WTC11 (cell line): ENCODE data around the gene PHLPP1. TPM values are rescaled to one million over a fixed set of nuclear protein-coding genes. Genes with fewer than 3 reads are reported as not detected.

ENCODE experiments used
- ATAC-seq: fragments of 200-7000 bp; cut with Tn5 transposase; 2 replicates; pipeline ENCODE4 v1.10.0; 2021; ENCODE audit warnings: mild to moderate bottlenecking, moderate library complexity
- CTCF ChIA-PET: fragments of 300-600 bp; sonication (Branson Sonifier 250); formaldehyde crosslinking; loops from one replicate; lab custom pipeline; 2021; ENCODE audit warnings: antibody characterized with exemption; lab: Charles Lee
- POLR2A ChIA-PET: fragments of 350-600 bp; sonication (Branson Sonifier 250); formaldehyde crosslinking; loops from one replicate; lab custom pipeline; 2021; ENCODE audit warnings: antibody characterized with exemption; lab: Charles Lee
- DNase-seq: peaks from one replicate; pipeline ENCODE4 v3.0.0; 2021; ENCODE audit warnings: low spot score
- H3K27ac Mint-ChIP-seq: 2 replicates; pipeline ENCODE4 v1.8.0; 2021; ENCODE audit warnings: mixed read lengths
- H3K27me3 Mint-ChIP-seq: 2 replicates; pipeline ENCODE4 v1.8.0; 2021; ENCODE audit warnings: low read depth, mild to moderate bottlenecking, moderate library complexity, mixed read lengths
- H3K36me3 Mint-ChIP-seq: 2 replicates; pipeline ENCODE4 v1.8.0; 2021; ENCODE audit warnings: mixed read lengths
- H3K4me1 Mint-ChIP-seq: 2 replicates; pipeline ENCODE4 v1.8.0; 2022; ENCODE audit warnings: mixed read lengths
- H3K4me3 Mint-ChIP-seq: 2 replicates; pipeline ENCODE4 v1.8.0; 2021; ENCODE audit warnings: mild to moderate bottlenecking, moderate library complexity, mixed read lengths
- H3K9me3 Mint-ChIP-seq: 2 replicates; pipeline ENCODE4 v1.8.0; 2021; ENCODE audit warnings: mixed read lengths
- CBFB ChIP-seq: sonication (generic); formaldehyde crosslinking; IDR thresholded peaks from 2 replicates; pipeline ENCODE4 v1.8.1; 2022; ENCODE audit warnings: mild to moderate bottlenecking, low read depth, missing genetic modification reagents
- CREB1 ChIP-seq: sonication (generic); formaldehyde crosslinking; IDR thresholded peaks from 2 replicates; pipeline ENCODE4 v1.8.0; 2023; ENCODE audit warnings: mild to moderate bottlenecking, missing genetic modification reagents
- ELF4 ChIP-seq: sonication (generic); formaldehyde crosslinking; IDR thresholded peaks from 2 replicates; pipeline ENCODE4 v1.8.1; 2022; ENCODE audit warnings: low read depth, mild to moderate bottlenecking, moderate library complexity, missing genetic modification reagents
- FOXK1 ChIP-seq: sonication (generic); formaldehyde crosslinking; IDR thresholded peaks from 2 replicates; pipeline ENCODE4 v1.8.0; 2022; ENCODE audit warnings: mild to moderate bottlenecking, moderate library complexity, missing genetic modification reagents
- IRF2 ChIP-seq: sonication (generic); formaldehyde crosslinking; IDR thresholded peaks from 2 replicates; pipeline ENCODE4 v1.8.0; 2022; ENCODE audit warnings: low read depth, missing genetic modification reagents, borderline replicate concordance
- MXD4 ChIP-seq: fragments of 250-450 bp; sonication (Bioruptor Pico); IDR thresholded peaks from 2 replicates; pipeline ENCODE4 v1.8.0; 2021; ENCODE audit warnings: mild to moderate bottlenecking, moderate library complexity, borderline replicate concordance
- MYBL2 ChIP-seq: sonication (generic); formaldehyde crosslinking; IDR thresholded peaks from 2 replicates; pipeline ENCODE4 v1.8.1; 2023; ENCODE audit warnings: mild to moderate bottlenecking, moderate library complexity, missing genetic modification reagents
- RELA ChIP-seq: sonication (generic); formaldehyde crosslinking; IDR thresholded peaks from 2 replicates; pipeline ENCODE4 v1.8.1; 2022; ENCODE audit warnings: missing genetic modification reagents, mild to moderate bottlenecking, borderline replicate concordance
- TEAD1 ChIP-seq: sonication (generic); formaldehyde crosslinking; IDR thresholded peaks from 2 replicates; pipeline ENCODE4 v1.8.0; 2022; ENCODE audit warnings: mild to moderate bottlenecking, missing genetic modification reagents
- TP53 ChIP-seq: sonication (generic); formaldehyde crosslinking; IDR thresholded peaks from 2 replicates; pipeline ENCODE4 v1.8.1; 2023; ENCODE audit warnings: mild to moderate bottlenecking, missing genetic modification reagents
- ZNF416 ChIP-seq: fragments of 250-450 bp; sonication (Bioruptor Pico); IDR thresholded peaks from 2 replicates; pipeline ENCODE4 v1.9.0; 2021; ENCODE audit warnings: mild to moderate bottlenecking, inconsistent platforms
- ZNF671 ChIP-seq: fragments of 250-450 bp; sonication (Bioruptor Pico); IDR thresholded peaks from 2 replicates; pipeline ENCODE4 v1.8.0; 2021; ENCODE audit warnings: mild to moderate bottlenecking
- total RNA-seq: library from RNA; stranded (reverse); gene quantifications from 3 replicates; pipeline ENCODE4 v1.2.3, GENCODE V29; 2021
- TF ChIP-seq, protein P1 (sequence below): sonication (generic); formaldehyde crosslinking; IDR thresholded peaks from 2 replicates; pipeline ENCODE4 v1.8.0; 2023; ENCODE audit warnings: missing genetic modification reagents
- TF ChIP-seq, protein P2 (sequence below): sonication (generic); formaldehyde crosslinking; IDR thresholded peaks from 2 replicates; pipeline ENCODE4 v1.8.0; 2022; ENCODE audit warnings: mild to moderate bottlenecking, missing genetic modification reagents
- TF ChIP-seq, protein P3 (sequence below): fragments of 250-450 bp; sonication (Bioruptor Pico); IDR thresholded peaks from 2 replicates; pipeline ENCODE4 v1.9.0; 2021; ENCODE audit warnings: moderate library complexity, mild to moderate bottlenecking, inconsistent platforms, borderline replicate concordance
- TF ChIP-seq, protein P4 (sequence below): sonication (generic); formaldehyde crosslinking; IDR thresholded peaks from 2 replicates; pipeline ENCODE4 v1.8.1; 2023; ENCODE audit warnings: mild to moderate bottlenecking, missing genetic modification reagents, moderate library complexity
- TF ChIP-seq, protein P5 (sequence below): sonication (generic); formaldehyde crosslinking; IDR thresholded peaks from 2 replicates; pipeline ENCODE4 v1.8.1; 2023; ENCODE audit warnings: mild to moderate bottlenecking, missing genetic modification reagents
- TF ChIP-seq, protein P6 (sequence below): sonication (generic); formaldehyde crosslinking; IDR thresholded peaks from 2 replicates; pipeline ENCODE4 v1.8.0; 2022; ENCODE audit warnings: missing genetic modification reagents
- TF ChIP-seq, protein P7 (sequence below): sonication (generic); formaldehyde crosslinking; IDR thresholded peaks from 2 replicates; pipeline ENCODE4 v1.8.1; 2022; ENCODE audit warnings: mild to moderate bottlenecking, moderate library complexity, missing genetic modification reagents
- TF ChIP-seq, protein P8 (sequence below): fragments of 200-600 bp; IDR thresholded peaks from 2 replicates; pipeline ENCODE4 v1.8.0; 2022; ENCODE audit warnings: antibody characterized with exemption

Gene PHLPP1
- total RNA-seq, 1 experiment from 2014 or later, result 52.0 TPM

DNA sequence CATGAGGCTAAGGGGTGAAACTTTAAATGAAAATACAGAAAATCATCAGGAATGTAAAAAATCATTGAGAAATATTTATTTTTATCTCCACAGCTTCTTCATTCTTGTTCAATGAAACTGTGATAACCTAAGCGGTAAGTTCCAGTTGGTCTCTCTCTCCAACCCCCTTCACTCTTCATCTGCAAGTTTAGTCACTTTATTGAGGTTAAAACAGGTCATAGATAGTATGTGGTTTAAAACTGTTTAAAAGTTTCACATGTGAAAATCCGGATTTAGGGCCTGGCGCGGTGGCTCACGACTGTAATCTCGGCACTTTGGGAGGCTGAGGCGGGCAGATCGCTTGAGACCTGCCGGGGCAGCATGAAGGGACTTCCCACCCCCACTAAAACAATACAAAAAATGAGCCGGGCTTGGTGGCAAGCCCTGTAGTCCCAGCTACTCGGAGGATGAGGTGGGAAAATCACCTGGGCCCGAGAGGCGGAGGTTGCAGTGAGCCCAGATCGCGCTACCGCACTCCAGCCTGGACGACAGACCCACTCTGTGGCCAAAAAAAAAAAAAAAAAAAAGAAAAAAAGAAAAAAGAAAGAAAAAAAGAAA, 1.6 kb upstream of the PHLPP1 start (continued):
- TF ChIP-seq, protein P1, sequence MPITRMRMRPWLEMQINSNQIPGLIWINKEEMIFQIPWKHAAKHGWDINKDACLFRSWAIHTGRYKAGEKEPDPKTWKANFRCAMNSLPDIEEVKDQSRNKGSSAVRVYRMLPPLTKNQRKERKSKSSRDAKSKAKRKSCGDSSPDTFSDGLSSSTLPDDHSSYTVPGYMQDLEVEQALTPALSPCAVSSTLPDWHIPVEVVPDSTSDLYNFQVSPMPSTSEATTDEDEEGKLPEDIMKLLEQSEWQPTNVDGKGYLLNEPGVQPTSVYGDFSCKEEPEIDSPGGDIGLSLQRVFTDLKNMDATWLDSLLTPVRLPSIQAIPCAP (CRISPR knock-in tag), result no peak
- TF ChIP-seq CREB1 (no peak), RELA (no peak), ZNF416 (CRISPR knock-in tag) (no peak)
- TF ChIP-seq, protein P2, sequence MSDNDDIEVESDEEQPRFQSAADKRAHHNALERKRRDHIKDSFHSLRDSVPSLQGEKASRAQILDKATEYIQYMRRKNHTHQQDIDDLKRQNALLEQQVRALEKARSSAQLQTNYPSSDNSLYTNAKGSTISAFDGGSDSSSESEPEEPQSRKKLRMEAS (CRISPR knock-in tag), result no peak
- TF ChIP-seq, protein P3, sequence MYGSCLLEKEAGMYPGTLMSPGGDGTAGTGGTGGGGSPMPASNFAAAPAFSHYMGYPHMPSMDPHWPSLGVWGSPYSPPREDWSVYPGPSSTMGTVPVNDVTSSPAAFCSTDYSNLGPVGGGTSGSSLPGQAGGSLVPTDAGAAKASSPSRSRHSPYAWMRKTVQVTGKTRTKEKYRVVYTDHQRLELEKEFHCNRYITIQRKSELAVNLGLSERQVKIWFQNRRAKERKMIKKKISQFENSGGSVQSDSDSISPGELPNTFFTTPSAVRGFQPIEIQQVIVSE, result no peak
- TF ChIP-seq, protein P4, sequence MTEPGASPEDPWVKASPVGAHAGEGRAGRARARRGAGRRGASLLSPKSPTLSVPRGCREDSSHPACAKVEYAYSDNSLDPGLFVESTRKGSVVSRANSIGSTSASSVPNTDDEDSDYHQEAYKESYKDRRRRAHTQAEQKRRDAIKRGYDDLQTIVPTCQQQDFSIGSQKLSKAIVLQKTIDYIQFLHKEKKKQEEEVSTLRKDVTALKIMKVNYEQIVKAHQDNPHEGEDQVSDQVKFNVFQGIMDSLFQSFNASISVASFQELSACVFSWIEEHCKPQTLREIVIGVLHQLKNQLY, result no peak
- TF ChIP-seq, protein P5, sequence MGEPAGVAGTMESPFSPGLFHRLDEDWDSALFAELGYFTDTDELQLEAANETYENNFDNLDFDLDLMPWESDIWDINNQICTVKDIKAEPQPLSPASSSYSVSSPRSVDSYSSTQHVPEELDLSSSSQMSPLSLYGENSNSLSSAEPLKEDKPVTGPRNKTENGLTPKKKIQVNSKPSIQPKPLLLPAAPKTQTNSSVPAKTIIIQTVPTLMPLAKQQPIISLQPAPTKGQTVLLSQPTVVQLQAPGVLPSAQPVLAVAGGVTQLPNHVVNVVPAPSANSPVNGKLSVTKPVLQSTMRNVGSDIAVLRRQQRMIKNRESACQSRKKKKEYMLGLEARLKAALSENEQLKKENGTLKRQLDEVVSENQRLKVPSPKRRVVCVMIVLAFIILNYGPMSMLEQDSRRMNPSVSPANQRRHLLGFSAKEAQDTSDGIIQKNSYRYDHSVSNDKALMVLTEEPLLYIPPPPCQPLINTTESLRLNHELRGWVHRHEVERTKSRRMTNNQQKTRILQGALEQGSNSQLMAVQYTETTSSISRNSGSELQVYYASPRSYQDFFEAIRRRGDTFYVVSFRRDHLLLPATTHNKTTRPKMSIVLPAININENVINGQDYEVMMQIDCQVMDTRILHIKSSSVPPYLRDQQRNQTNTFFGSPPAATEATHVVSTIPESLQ, result no peak

DNA sequence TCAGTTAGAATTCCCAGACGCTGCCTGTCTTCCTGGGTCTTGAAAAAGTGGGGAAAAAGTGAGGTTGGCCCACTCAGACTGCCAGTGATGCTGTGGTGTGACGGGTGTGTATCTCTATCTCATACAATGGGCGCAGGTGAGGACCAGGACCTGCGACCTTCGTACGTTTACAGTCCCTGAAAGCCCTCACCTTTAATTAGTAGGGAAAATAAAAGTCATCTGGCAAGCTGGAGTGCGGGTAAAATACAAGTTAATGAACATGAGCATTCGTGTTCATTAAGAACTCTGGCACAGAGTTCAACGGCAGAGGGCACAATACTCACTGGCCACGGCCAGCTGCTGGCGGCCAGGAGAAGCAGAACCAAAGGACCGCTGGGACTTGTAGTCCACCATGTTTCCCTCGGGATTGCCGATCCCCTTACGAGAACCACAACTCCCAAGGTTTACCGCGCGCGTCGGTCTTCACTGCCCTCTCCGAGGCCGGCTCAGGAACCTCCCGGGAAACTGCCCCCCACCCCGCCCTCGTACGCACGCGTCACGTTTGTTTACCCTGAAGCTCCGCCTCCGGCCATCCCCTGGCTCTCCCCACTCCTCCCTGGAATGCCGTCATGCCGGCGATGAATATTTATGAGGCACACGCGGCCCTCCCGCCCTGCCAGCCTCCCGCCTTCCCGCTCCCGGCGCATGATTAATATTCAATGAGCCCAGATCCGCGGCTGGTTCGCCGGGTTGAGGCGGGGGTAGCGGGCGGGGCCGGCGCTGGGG, 488 bp upstream of the PHLPP1 start:
- Mint-ChIP-seq H3K4me1 (peaks cover 34% of the 10 kb centered on the region), H3K9me3 (no peaks in the 10 kb centered on the region), H3K27ac (peak overlapping the region; percentile 99), H3K27me3 (no peaks in the 10 kb centered on the region), H3K4me3 (peak overlapping the region; percentile 75), H3K36me3 (peaks cover 4% of the 10 kb centered on the region; the same call in 1 of the 2 replicates)
- ChIA-PET CTCF (interaction anchor here (0.6 to 1.4 kb wide), 34 partner anchors 9 to 289 kb away, joined by 3 to 12 read pairs (median 4); no protein-coding TSS in a partner anchor), POLR2A (interaction anchor here (0.5 to 3.8 kb wide), 13 partner anchors 22 to 258 kb away, joined by 3 to 19 read pairs (median 4); partner anchors contain the start of gene ZCCHC2)
- peak; percentile 100 for DNase-seq
- peak; percentile 91 for ATAC-seq
- peak; percentile 93 for TF ChIP-seq FOXK1
- no peak for TF ChIP-seq MYBL2 (CRISPR knock-in tag)
- TF ChIP-seq MXD4 (CRISPR knock-in tag), result no peak
- TF ChIP-seq IRF2 (CRISPR knock-in tag), result no peak
- TF ChIP-seq ZNF671 (CRISPR knock-in tag), result no peak
- TF ChIP-seq, protein P6, sequence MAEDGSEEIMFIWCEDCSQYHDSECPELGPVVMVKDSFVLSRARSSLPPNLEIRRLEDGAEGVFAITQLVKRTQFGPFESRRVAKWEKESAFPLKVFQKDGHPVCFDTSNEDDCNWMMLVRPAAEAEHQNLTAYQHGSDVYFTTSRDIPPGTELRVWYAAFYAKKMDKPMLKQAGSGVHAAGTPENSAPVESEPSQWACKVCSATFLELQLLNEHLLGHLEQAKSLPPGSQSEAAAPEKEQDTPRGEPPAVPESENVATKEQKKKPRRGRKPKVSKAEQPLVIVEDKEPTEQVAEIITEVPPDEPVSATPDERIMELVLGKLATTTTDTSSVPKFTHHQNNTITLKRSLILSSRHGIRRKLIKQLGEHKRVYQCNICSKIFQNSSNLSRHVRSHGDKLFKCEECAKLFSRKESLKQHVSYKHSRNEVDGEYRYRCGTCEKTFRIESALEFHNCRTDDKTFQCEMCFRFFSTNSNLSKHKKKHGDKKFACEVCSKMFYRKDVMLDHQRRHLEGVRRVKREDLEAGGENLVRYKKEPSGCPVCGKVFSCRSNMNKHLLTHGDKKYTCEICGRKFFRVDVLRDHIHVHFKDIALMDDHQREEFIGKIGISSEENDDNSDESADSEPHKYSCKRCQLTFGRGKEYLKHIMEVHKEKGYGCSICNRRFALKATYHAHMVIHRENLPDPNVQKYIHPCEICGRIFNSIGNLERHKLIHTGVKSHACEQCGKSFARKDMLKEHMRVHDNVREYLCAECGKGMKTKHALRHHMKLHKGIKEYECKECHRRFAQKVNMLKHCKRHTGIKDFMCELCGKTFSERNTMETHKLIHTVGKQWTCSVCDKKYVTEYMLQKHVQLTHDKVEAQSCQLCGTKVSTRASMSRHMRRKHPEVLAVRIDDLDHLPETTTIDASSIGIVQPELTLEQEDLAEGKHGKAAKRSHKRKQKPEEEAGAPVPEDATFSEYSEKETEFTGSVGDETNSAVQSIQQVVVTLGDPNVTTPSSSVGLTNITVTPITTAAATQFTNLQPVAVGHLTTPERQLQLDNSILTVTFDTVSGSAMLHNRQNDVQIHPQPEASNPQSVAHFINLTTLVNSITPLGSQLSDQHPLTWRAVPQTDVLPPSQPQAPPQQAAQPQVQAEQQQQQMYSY (CRISPR knock-in tag), result no peak
- TF ChIP-seq ELF4 (CRISPR knock-in tag), result no peak
- TF ChIP-seq, protein P7, sequence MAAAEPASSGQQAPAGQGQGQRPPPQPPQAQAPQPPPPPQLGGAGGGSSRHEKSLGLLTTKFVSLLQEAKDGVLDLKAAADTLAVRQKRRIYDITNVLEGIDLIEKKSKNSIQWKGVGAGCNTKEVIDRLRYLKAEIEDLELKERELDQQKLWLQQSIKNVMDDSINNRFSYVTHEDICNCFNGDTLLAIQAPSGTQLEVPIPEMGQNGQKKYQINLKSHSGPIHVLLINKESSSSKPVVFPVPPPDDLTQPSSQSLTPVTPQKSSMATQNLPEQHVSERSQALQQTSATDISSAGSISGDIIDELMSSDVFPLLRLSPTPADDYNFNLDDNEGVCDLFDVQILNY, result peak; percentile 95
- TF ChIP-seq, protein P5, result no peak
- TF ChIP-seq TP53 (CRISPR knock-in tag), result no peak
- TF ChIP-seq CBFB (CRISPR knock-in tag), result no peak; the same call in 1 of the 2 replicates
- TF ChIP-seq, protein P8, sequence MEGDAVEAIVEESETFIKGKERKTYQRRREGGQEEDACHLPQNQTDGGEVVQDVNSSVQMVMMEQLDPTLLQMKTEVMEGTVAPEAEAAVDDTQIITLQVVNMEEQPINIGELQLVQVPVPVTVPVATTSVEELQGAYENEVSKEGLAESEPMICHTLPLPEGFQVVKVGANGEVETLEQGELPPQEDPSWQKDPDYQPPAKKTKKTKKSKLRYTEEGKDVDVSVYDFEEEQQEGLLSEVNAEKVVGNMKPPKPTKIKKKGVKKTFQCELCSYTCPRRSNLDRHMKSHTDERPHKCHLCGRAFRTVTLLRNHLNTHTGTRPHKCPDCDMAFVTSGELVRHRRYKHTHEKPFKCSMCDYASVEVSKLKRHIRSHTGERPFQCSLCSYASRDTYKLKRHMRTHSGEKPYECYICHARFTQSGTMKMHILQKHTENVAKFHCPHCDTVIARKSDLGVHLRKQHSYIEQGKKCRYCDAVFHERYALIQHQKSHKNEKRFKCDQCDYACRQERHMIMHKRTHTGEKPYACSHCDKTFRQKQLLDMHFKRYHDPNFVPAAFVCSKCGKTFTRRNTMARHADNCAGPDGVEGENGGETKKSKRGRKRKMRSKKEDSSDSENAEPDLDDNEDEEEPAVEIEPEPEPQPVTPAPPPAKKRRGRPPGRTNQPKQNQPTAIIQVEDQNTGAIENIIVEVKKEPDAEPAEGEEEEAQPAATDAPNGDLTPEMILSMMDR, result 0 out of 2 replicates have a peak, but pooled peaks have one; percentile 20
- peak; percentile 66; the same call in 1 of the 2 replicates for TF ChIP-seq TEAD1 (CRISPR knock-in tag)
